WTC11 (cell line): Measurements from ENCODE around the gene PRPF8. TPM values are rescaled to one million over a fixed set of nuclear protein-coding genes. Genes with fewer than 3 reads are reported as not detected.
A peak's percentile ranks its signal among the peaks of the same experiment; 100 is the strongest.

Experiments used
- ATAC-seq: fragments of 200-7000 bp; cut with Tn5 transposase; 2 replicates; pipeline ENCODE4 v1.10.0; 2021; ENCODE audit warnings: mild to moderate bottlenecking, moderate library complexity
- CTCF ChIA-PET: fragments of 300-600 bp; sonication (Branson Sonifier 250); formaldehyde crosslinking; loops from one replicate; lab custom pipeline; 2021; ENCODE audit warnings: antibody characterized with exemption; lab: Charles Lee
- POLR2A ChIA-PET: fragments of 350-600 bp; sonication (Branson Sonifier 250); formaldehyde crosslinking; loops from one replicate; lab custom pipeline; 2021; ENCODE audit warnings: antibody characterized with exemption; lab: Charles Lee
- DNase-seq: peaks from one replicate; pipeline ENCODE4 v3.0.0; 2021; ENCODE audit warnings: low spot score
- H3K27ac Mint-ChIP-seq: 2 replicates; pipeline ENCODE4 v1.8.0; 2021; ENCODE audit warnings: mixed read lengths
- H3K27me3 Mint-ChIP-seq: 2 replicates; pipeline ENCODE4 v1.8.0; 2021; ENCODE audit warnings: low read depth, mild to moderate bottlenecking, moderate library complexity, mixed read lengths
- H3K36me3 Mint-ChIP-seq: 2 replicates; pipeline ENCODE4 v1.8.0; 2021; ENCODE audit warnings: mixed read lengths
- H3K4me1 Mint-ChIP-seq: 2 replicates; pipeline ENCODE4 v1.8.0; 2022; ENCODE audit warnings: mixed read lengths
- H3K4me3 Mint-ChIP-seq: 2 replicates; pipeline ENCODE4 v1.8.0; 2021; ENCODE audit warnings: mild to moderate bottlenecking, moderate library complexity, mixed read lengths
- H3K9me3 Mint-ChIP-seq: 2 replicates; pipeline ENCODE4 v1.8.0; 2021; ENCODE audit warnings: mixed read lengths
- AFF4 ChIP-seq: sonication (generic); formaldehyde crosslinking; IDR thresholded peaks from 2 replicates; pipeline ENCODE4 v1.8.1; 2023; ENCODE audit warnings: mild to moderate bottlenecking, missing genetic modification reagents, borderline replicate concordance
- CDX4 ChIP-seq: fragments of 250-450 bp; sonication (Bioruptor Pico); IDR thresholded peaks from 2 replicates; pipeline ENCODE4 v1.9.0; 2021; ENCODE audit warnings: moderate library complexity, mild to moderate bottlenecking, inconsistent platforms, borderline replicate concordance
- CREM ChIP-seq: sonication (generic); formaldehyde crosslinking; IDR thresholded peaks from 2 replicates; pipeline ENCODE4 v1.8.1; 2022; ENCODE audit warnings: mild to moderate bottlenecking, missing genetic modification reagents, moderate library complexity
- FOXJ3 ChIP-seq: sonication (generic); formaldehyde crosslinking; IDR thresholded peaks from 2 replicates; pipeline ENCODE4 v1.9.0; 2021; ENCODE audit warnings: missing genetic modification reagents, mild to moderate bottlenecking, borderline replicate concordance
- FOXP4 ChIP-seq: sonication (generic); formaldehyde crosslinking; IDR thresholded peaks from 2 replicates; pipeline ENCODE4 v1.8.0; 2022; ENCODE audit warnings: mild to moderate bottlenecking, missing genetic modification reagents
- GRHL2 ChIP-seq: fragments of 250-450 bp; sonication (Bioruptor Pico); IDR thresholded peaks from 2 replicates; pipeline ENCODE4 v1.8.0; 2022; ENCODE audit warnings: mild to moderate bottlenecking, moderate library complexity; ENCODE audit not compliant: insufficient replicate concordance, severe bottlenecking
- HMGA2 ChIP-seq: fragments of 250-450 bp; sonication (Bioruptor Pico); IDR thresholded peaks from 2 replicates; pipeline ENCODE4 v1.4.0; 2021; ENCODE audit warnings: mild to moderate bottlenecking, moderate library complexity
- HMGXB4 ChIP-seq: sonication (generic); formaldehyde crosslinking; IDR thresholded peaks from 2 replicates; pipeline ENCODE4 v1.8.1; 2023; ENCODE audit warnings: mild to moderate bottlenecking, moderate library complexity, missing genetic modification reagents
- KAT7 ChIP-seq: sonication (generic); formaldehyde crosslinking; IDR thresholded peaks from 2 replicates; pipeline ENCODE4 v1.8.1; 2023; ENCODE audit warnings: missing genetic modification reagents, mild to moderate bottlenecking, borderline replicate concordance
- MAX ChIP-seq: sonication (generic); formaldehyde crosslinking; IDR thresholded peaks from 2 replicates; pipeline ENCODE4 v1.8.0; 2022; ENCODE audit warnings: mild to moderate bottlenecking, missing genetic modification reagents
- PREB ChIP-seq: sonication (generic); formaldehyde crosslinking; IDR thresholded peaks from 2 replicates; pipeline ENCODE4 v1.8.1; 2022; ENCODE audit warnings: mild to moderate bottlenecking, missing genetic modification reagents, moderate library complexity, borderline replicate concordance
- RELA ChIP-seq: sonication (generic); formaldehyde crosslinking; IDR thresholded peaks from 2 replicates; pipeline ENCODE4 v1.8.1; 2022; ENCODE audit warnings: missing genetic modification reagents, mild to moderate bottlenecking, borderline replicate concordance
- TCF7 ChIP-seq: sonication (generic); formaldehyde crosslinking; IDR thresholded peaks from 2 replicates; pipeline ENCODE4 v1.8.0; 2022; ENCODE audit warnings: mild to moderate bottlenecking, low read depth, missing genetic modification reagents, moderate library complexity
- ZBTB21 ChIP-seq: sonication (generic); formaldehyde crosslinking; IDR thresholded peaks from 2 replicates; pipeline ENCODE4 v1.8.1; 2023; ENCODE audit warnings: mild to moderate bottlenecking, missing genetic modification reagents, borderline replicate concordance
- ZNF317 ChIP-seq: sonication (generic); formaldehyde crosslinking; IDR thresholded peaks from 2 replicates; pipeline ENCODE4 v1.8.1; 2023; ENCODE audit warnings: low read depth, mild to moderate bottlenecking, moderate library complexity, missing genetic modification reagents, borderline replicate concordance
- ZNF423 ChIP-seq: fragments of 250-450 bp; sonication (Bioruptor Pico); IDR thresholded peaks from 2 replicates; pipeline ENCODE4 v2.1.2; 2022; ENCODE audit warnings: mild to moderate bottlenecking, moderate library complexity
- ZSCAN18 ChIP-seq: fragments of 250-450 bp; sonication (Bioruptor Pico); IDR thresholded peaks from 2 replicates; pipeline ENCODE4 v2.1.2; 2022; ENCODE audit warnings: mild to moderate bottlenecking, moderate library complexity
- total RNA-seq: library from RNA; stranded (reverse); gene quantifications from 3 replicates; pipeline ENCODE4 v1.2.3, GENCODE V29; 2021

Gene PRPF8
- total RNA-seq, 1 experiment from 2014 or later = 388 TPM

GRCh38 chr17:1605681-1606351, 78.9 kb downstream of the PRPF8 start:
- POLR2A ChIA-PET = interaction anchor here (1.2 kb wide), 1 partner anchor 20 kb away, joined by 4 read pairs; no protein-coding TSS in a partner anchor
- DNase-seq (no peak), ATAC-seq (no peak)
- no peak overlapping the region for H3K27ac Mint-ChIP-seq
- no peak overlapping the region for H3K4me3 Mint-ChIP-seq
- peaks cover 9% of the 10 kb centered on the region for H3K4me1 Mint-ChIP-seq
- H3K9me3 Mint-ChIP-seq = peaks cover 7% of the 10 kb centered on the region
- no peak for TF ChIP-seq ZNF423 (CRISPR knock-in tag)
- no peaks in the 10 kb centered on the region for H3K27me3 Mint-ChIP-seq
- peaks cover 9% of the 10 kb centered on the region for H3K36me3 Mint-ChIP-seq
- CTCF ChIA-PET = interaction anchor here (1.0 to 3.7 kb wide), 3 partner anchors 20 to 31 kb away, joined by 4 to 24 read pairs (median 10); no protein-coding TSS in a partner anchor

- DNase-seq = peak; percentile 40
- ATAC-seq = peak; percentile 75
- POLR2A ChIA-PET = interaction anchor here (1.2 kb wide), 1 partner anchor 19 kb away, joined by 4 read pairs; no protein-coding TSS in a partner anchor
- Mint-ChIP-seq H3K4me1 (peaks cover 9% of the 10 kb centered on the region), H3K27ac (peak overlapping the region; percentile 69), H3K9me3 (peaks cover 7% of the 10 kb centered on the region), H3K4me3 (no peak overlapping the region), H3K27me3 (no peaks in the 10 kb centered on the region), H3K36me3 (peaks cover 9% of the 10 kb centered on the region)
- CTCF ChIA-PET = interaction anchor here (0.7 to 3.7 kb wide), 8 partner anchors 13 to 240 kb away, joined by 3 to 24 read pairs (median 4); partner anchors contain the start of gene INPP5K
- TF ChIP-seq AFF4 (CRISPR knock-in tag) (no peak), HMGA2 (CRISPR knock-in tag) (no peak), HMGXB4 (CRISPR knock-in tag) (no peak), KAT7 (CRISPR knock-in tag) (no peak), ZNF317 (CRISPR knock-in tag) (0 out of 2 replicates have a peak, but pooled peaks have one; percentile 33)
Observed at GRCh38 chr17:1604831-1605528, 79.7 kb downstream of the PRPF8 start.

GRCh38 chr17:1601571-1601970, 83.1 kb downstream of the PRPF8 start:
- ChIA-PET POLR2A (no interaction called here), CTCF (no interaction called here)
- Mint-ChIP-seq H3K27ac (no peak overlapping the region), H3K4me3 (no peak overlapping the region), H3K36me3 (peaks cover 9% of the 10 kb centered on the region), H3K4me1 (peaks cover 12% of the 10 kb centered on the region), H3K9me3 (peaks cover 7% of the 10 kb centered on the region), H3K27me3 (no peaks in the 10 kb centered on the region)
- DNase-seq (no peak), ATAC-seq (no peak)
- TF ChIP-seq MAX (CRISPR knock-in tag) = no peak
- no peak for TF ChIP-seq FOXP4 (CRISPR knock-in tag)
- TF ChIP-seq CREM (CRISPR knock-in tag) = no peak
- TF ChIP-seq FOXJ3 (CRISPR knock-in tag) = no peak
- no peak for TF ChIP-seq CDX4
- no peak for TF ChIP-seq ZSCAN18 (CRISPR knock-in tag)
- no peak for TF ChIP-seq PREB
- no peak for TF ChIP-seq RELA (CRISPR knock-in tag)
- no peak for TF ChIP-seq TCF7 (CRISPR knock-in tag)
- no peak for TF ChIP-seq ZBTB21 (CRISPR knock-in tag)
- no peak for TF ChIP-seq GRHL2 (CRISPR knock-in tag)
